Neutrophil (primary cell): ENCODE measurements around the gene EHBP1.

Source experiments
- H3K27ac ChIP-seq: fragments of 200-600 bp; sonication (generic); 2 replicates; pipeline ENCODE4 v1.5.1; 2016; ENCODE audit warnings: mild to moderate bottlenecking, moderate library complexity
- H3K27me3 ChIP-seq: fragments of 200-600 bp; sonication (generic); 2 replicates; pipeline ENCODE4 v1.6.0; 2016; ENCODE audit warnings: mild to moderate bottlenecking
- H3K36me3 ChIP-seq: fragments of 200-600 bp; sonication (generic); 2 replicates; pipeline ENCODE4 v1.5.1; 2017
- H3K4me1 ChIP-seq, 2 experiments: fragments of 200-600 bp in 1 of 2; sonication (generic) in 1 of 2; 1 replicate in 1 of 2; 2 replicates in 1 of 2; pipeline versions ENCODE4 v1.5.1 to v1.6.1; 2013 to 2016; ENCODE audit warnings: low read depth in 1 of 2, low read length in 1 of 2, mild to moderate bottlenecking in 1 of 2, moderate library complexity in 1 of 2; ENCODE audit not compliant: control insufficient read depth in 1 of 2, insufficient read depth in 1 of 2
- H3K4me3 ChIP-seq, 2 experiments: fragments of 200-600 bp in 1 of 2; sonication (generic) in 1 of 2; 1 replicate in 1 of 2; 2 replicates in 1 of 2; pipeline ENCODE4 v1.5.1; 2013 to 2016; ENCODE audit warnings: low read depth in 1 of 2, low read length in 1 of 2, mild to moderate bottlenecking in 1 of 2, moderate library complexity in 1 of 2
- H3K9me3 ChIP-seq: fragments of 200-600 bp; sonication (generic); 2 replicates; pipeline ENCODE4 v1.5.1; 2016
- CTCF ChIP-seq: fragments of 200-600 bp; sonication (generic); IDR thresholded peaks from 2 replicates; pipeline ENCODE4 v1.5.1; 2016; ENCODE audit warnings: antibody characterized with exemption

Gene EHBP1

DNA sequence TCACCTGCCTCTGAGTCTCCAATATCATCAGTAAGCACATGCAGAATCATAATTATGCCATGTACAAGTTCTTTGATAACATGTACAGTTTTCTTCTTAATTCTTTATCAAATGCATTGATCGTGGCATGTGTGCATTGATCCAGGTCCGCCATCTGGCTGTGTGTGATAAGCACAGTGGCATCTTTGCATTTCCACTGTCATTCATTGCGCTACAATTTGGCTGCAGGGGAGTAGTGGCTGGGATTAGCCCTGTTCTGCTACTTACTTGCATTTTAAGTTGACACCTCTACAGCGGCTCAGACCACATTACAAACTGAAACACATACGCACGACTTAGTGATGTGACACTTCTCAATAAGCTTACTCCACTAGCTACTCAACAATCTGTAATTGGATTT, 261.5 kb downstream of the EHBP1 start:
- Histone ChIP-seq H3K4me1 (no peaks in the 10 kb centered on the region), H3K9me3 (no peaks in the 10 kb centered on the region), H3K27ac (no peak overlapping the region), H3K36me3 (no peaks in the 10 kb centered on the region), H3K27me3 (no peaks in the 10 kb centered on the region), H3K4me3 (no peak overlapping the region)
- no peak for TF ChIP-seq CTCF

- no peak overlapping the region for H3K4me3 ChIP-seq
- H3K27ac ChIP-seq: no peak overlapping the region
- H3K4me1 ChIP-seq: no peaks in the 10 kb centered on the region
- no peaks in the 10 kb centered on the region for H3K9me3 ChIP-seq
- no peaks in the 10 kb centered on the region for H3K27me3 ChIP-seq
- TF ChIP-seq CTCF: no peak
- H3K36me3 ChIP-seq: no peaks in the 10 kb centered on the region
Observed at GRCh38 chr2:62968168-62968567, 262.7 kb downstream of the EHBP1 start.

GRCh38 chr2:62968668-62969067, 263.2 kb downstream of the EHBP1 start:
- Histone ChIP-seq H3K27me3 (no peaks in the 10 kb centered on the region), H3K36me3 (no peaks in the 10 kb centered on the region), H3K4me3 (no peak overlapping the region), H3K27ac (no peak overlapping the region), H3K9me3 (no peaks in the 10 kb centered on the region), H3K4me1 (no peaks in the 10 kb centered on the region)
- no peak for TF ChIP-seq CTCF

GRCh38 chr2:62971936-62972335, 266.4 kb downstream of the EHBP1 start:
- Histone ChIP-seq H3K4me1 (no peaks in the 10 kb centered on the region), H3K27me3 (no peaks in the 10 kb centered on the region)
- no peak for TF ChIP-seq CTCF

DNA sequence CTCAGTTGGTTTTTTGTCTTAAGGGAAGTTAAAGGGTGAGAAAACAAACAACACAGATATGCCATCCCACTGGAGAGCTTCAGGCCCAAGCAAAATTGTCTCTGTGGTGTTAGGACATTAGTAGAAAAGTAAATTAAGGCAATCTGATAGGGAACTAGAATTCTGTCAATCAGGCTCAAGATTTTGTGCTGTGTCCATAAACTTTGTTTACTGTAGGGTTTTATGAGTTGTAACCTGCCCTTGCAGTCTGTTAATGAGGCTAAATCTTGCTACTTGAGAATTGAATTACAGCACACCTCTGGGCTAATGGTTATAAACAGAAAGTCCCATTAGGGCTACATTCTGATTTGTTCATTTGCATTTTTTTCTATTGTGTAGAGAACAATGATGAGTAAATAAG, 267.1 kb downstream of the EHBP1 start:
- no peak for TF ChIP-seq CTCF

More at GRCh38 chr2:62971936-62972335, 266.4 kb downstream of the EHBP1 start:
- Histone ChIP-seq H3K9me3 (no peaks in the 10 kb centered on the region), H3K4me3 (no peak overlapping the region), H3K36me3 (no peaks in the 10 kb centered on the region), H3K27ac (no peak overlapping the region)

DNA sequence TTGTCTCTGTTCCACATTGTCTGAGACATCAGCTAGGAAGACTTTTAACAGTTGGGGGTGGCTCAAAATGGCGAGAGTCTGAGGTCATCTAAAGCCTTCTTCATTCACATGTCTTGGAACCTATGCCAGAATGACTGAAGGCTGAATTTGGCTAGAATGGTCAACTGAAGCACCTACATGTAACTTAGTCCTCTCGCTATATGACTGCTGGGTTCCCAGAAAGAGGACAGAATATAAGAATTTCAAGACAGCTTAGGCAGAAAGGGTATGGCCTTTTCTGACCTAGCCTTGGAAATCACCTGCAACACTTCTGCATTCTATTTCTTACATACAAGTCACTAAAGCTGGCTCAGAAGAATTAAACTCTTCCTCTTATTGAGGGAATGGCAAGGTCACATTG, 269.5 kb downstream of the EHBP1 start:
- Histone ChIP-seq H3K4me3 (no peak overlapping the region), H3K27ac (no peak overlapping the region), H3K4me1 (no peaks in the 10 kb centered on the region), H3K9me3 (no peaks in the 10 kb centered on the region), H3K27me3 (no peaks in the 10 kb centered on the region), H3K36me3 (peaks cover 1% of the 10 kb centered on the region)
- no peak for TF ChIP-seq CTCF

More for the DNA sequence above, 267.1 kb downstream of the EHBP1 start:
- Histone ChIP-seq H3K9me3 (no peaks in the 10 kb centered on the region), H3K27me3 (no peaks in the 10 kb centered on the region), H3K27ac (no peak overlapping the region), H3K36me3 (no peaks in the 10 kb centered on the region), H3K4me1 (no peaks in the 10 kb centered on the region), H3K4me3 (no peak overlapping the region)
